Fibroblast of pulmonary artery (primary cell): ENCODE measurements around the gene RNF175.

ENCODE experiments used
- DNase-seq: peaks from one replicate; pipeline ENCODE4 v3.0.0-alpha.2; 2010; ENCODE audit warnings: low read depth
- H3K4me3 ChIP-seq: replicated peaks from 2 replicates; pipeline ENCODE4 v1.5.1; 2011; ENCODE audit warnings: low read depth, mild to moderate bottlenecking, control low read depth, low read length, moderate library complexity
- TF ChIP-seq, protein P1 (sequence below): IDR thresholded peaks from 2 replicates; pipeline ENCODE4 v1.5.1; 2011; ENCODE audit warnings: mild to moderate bottlenecking, control low read depth, low read length, inconsistent platforms; ENCODE audit errors: missing control alignments

RNF175 gene

GRCh38 chr4:153724606-153725005 is 35.2 kb downstream of the RNF175 start:
- DNase-seq, result no peak
- no peak overlapping the region for H3K4me3 ChIP-seq
- TF ChIP-seq, protein P1, sequence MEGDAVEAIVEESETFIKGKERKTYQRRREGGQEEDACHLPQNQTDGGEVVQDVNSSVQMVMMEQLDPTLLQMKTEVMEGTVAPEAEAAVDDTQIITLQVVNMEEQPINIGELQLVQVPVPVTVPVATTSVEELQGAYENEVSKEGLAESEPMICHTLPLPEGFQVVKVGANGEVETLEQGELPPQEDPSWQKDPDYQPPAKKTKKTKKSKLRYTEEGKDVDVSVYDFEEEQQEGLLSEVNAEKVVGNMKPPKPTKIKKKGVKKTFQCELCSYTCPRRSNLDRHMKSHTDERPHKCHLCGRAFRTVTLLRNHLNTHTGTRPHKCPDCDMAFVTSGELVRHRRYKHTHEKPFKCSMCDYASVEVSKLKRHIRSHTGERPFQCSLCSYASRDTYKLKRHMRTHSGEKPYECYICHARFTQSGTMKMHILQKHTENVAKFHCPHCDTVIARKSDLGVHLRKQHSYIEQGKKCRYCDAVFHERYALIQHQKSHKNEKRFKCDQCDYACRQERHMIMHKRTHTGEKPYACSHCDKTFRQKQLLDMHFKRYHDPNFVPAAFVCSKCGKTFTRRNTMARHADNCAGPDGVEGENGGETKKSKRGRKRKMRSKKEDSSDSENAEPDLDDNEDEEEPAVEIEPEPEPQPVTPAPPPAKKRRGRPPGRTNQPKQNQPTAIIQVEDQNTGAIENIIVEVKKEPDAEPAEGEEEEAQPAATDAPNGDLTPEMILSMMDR, result no peak

- no peak for DNase-seq
- TF ChIP-seq, protein P1, result no peak
- no peak overlapping the region for H3K4me3 ChIP-seq
Observed at GRCh38 chr4:153722036-153722435, 37.8 kb downstream of the RNF175 start.

DNA sequence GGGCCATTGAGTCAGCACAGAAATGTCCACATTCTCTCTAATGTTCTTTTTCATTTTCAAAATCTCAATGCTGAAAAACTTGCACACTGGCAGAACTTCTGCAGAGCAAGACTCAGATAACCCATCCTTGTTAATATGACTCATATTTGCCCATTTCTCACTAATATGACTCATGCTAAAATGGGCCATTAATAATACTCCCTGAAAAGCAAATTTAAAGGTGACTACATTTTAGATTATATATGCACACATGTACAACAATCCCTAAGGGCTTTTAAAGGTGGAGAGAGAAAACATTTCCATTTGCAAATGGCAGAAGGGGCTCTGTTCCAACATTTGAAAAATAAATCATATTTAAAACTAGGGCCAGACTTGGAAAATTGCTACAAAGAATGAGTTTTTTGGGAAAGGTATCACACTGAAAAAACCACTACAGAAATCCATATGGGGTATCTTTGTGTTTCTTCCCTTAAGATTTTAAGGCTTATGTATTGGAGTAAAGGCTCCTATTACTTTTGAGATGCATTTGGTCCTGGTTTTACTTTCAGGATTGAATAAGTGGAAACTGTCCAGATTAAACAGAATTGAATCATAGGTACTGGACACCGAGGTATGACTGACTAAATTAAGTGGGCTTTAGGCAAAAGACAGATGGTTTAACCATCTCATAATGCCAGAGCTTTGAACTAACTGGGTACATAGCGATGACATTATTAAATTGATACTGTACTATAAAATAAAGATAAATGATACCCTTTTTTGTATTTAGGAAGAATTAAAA is 45.8 kb downstream of the RNF175 start:
- H3K4me3 ChIP-seq, result no peak overlapping the region
- peak; percentile 7 for DNase-seq
- TF ChIP-seq, protein P1, result no peak

DNA sequence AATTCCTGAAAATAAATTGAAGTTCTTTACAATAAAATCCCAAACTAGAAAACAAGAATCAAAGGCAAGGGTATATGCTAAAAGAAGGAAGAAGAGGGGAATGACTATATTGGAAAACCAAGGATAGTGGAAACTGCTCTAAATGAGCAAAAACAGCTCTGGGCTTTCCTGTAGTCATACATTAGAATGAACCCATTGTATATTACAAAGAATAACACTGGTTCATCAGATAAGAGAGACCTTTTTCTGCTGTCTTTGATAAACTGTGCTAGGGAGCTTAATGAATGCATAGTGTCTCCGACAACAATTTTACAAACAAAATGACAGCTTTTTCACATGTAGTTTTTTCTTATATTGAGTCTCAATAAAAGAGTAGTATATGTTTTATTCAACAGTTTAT is 49.1 kb downstream of the RNF175 start:
- H3K4me3 ChIP-seq, result no peak overlapping the region
- TF ChIP-seq, protein P1, result no peak
- DNase-seq, result no peak

DNA sequence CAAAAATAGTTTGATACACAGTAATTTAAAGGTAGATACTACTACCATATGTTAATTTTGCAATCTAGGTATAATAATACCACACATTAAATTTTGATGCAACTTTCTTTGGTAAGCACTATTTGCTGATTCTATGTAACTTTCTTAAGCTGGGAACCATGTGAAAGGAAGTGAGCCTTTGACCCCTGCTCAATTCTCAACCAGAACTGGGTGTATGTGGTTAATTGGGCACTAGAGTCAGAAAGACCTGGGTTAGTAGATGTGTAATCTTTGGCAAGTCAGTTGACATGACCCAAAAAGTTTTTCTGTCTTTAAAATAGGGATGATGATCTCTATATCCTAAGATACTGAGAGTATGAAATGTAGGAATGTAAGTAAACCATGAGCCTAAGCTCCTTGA is 53.3 kb downstream of the RNF175 start:
- DNase-seq, result no peak
- TF ChIP-seq, protein P1, result no peak

GRCh38 chr4:153705743-153706468 is 53.9 kb downstream of the RNF175 start:
- TF ChIP-seq, protein P1, result no peak
- no peak overlapping the region for H3K4me3 ChIP-seq
- DNase-seq, result no peak

More for the DNA sequence above, 53.3 kb downstream of the RNF175 start:
- H3K4me3 ChIP-seq, result no peak overlapping the region

GRCh38 chr4:153704522-153704921 is 55.3 kb downstream of the RNF175 start:
- TF ChIP-seq, protein P1, result no peak
- H3K4me3 ChIP-seq, result no peak overlapping the region
- DNase-seq, result no peak
